ENCODE data around the gene AASDH.

DNA sequence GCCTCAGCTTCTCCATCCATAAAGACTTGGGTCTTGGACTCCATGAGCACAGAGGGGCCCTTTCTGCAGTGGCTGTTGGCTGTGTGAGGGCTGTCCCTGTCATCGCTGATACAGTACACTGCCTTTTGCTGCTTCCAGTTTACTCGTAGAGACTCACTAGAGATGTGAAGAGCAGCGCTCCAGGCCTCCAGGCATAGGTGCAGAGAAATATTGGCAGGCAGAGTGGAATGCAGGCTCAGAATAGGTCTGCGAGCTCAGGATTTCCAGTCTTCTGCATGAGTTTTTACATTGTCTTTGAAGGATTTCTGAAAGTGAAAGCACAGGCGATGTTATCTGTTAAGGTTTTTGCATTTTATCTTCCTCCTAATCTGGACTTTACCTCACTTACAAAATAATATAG, 97.4 kb downstream of the AASDH start:
- no peak for TF ChIP-seq POLR2A (IDR thresholded peaks at IDR 0.05; ENCODE audit: extremely low read depth, insufficient read length)
- TF ChIP-seq, protein P1, sequence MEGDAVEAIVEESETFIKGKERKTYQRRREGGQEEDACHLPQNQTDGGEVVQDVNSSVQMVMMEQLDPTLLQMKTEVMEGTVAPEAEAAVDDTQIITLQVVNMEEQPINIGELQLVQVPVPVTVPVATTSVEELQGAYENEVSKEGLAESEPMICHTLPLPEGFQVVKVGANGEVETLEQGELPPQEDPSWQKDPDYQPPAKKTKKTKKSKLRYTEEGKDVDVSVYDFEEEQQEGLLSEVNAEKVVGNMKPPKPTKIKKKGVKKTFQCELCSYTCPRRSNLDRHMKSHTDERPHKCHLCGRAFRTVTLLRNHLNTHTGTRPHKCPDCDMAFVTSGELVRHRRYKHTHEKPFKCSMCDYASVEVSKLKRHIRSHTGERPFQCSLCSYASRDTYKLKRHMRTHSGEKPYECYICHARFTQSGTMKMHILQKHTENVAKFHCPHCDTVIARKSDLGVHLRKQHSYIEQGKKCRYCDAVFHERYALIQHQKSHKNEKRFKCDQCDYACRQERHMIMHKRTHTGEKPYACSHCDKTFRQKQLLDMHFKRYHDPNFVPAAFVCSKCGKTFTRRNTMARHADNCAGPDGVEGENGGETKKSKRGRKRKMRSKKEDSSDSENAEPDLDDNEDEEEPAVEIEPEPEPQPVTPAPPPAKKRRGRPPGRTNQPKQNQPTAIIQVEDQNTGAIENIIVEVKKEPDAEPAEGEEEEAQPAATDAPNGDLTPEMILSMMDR (IDR thresholded peaks at IDR 0.05; ENCODE audit: low read depth, low read length): no peak
